ENCODE results near the gene TTC21A.

The TTC21A gene

GRCh38 chr3:39178553-39178952 is 71.1 kb downstream of the TTC21A start:
- ATAC-seq (no peak), DNase-seq (no peak)
- peaks cover 1% of the 10 kb centered on the region for H3K36me3 Mint-ChIP-seq (ENCODE audit: low read depth)
- H3K4me3 Mint-ChIP-seq = peak overlapping the region; percentile 69
- peaks cover 53% of the 10 kb centered on the region for H3K4me1 Mint-ChIP-seq
- H3K9me3 Mint-ChIP-seq = peaks cover 4% of the 10 kb centered on the region
- no peaks in the 10 kb centered on the region for H3K27me3 Mint-ChIP-seq
- peak overlapping the region; percentile 72 for H3K27ac Mint-ChIP-seq

- Mint-ChIP-seq H3K4me1 (peaks cover 50% of the 10 kb centered on the region), H3K36me3 (ENCODE audit: low read depth) (peaks cover 3% of the 10 kb centered on the region), H3K4me3 (peak overlapping the region; percentile 86), H3K27ac (peak overlapping the region; percentile 91), H3K9me3 (no peaks in the 10 kb centered on the region), H3K27me3 (no peaks in the 10 kb centered on the region)
- no peak for DNase-seq
- peak; percentile 8 for ATAC-seq
These were observed 72.7 kb downstream of the TTC21A start for GRCh38 chr3:39180183-39180545.

GRCh38 chr3:39180546-39181346 is 73.3 kb downstream of the TTC21A start:
- Mint-ChIP-seq H3K27ac (peak overlapping the region; percentile 91), H3K27me3 (no peaks in the 10 kb centered on the region), H3K9me3 (no peaks in the 10 kb centered on the region), H3K36me3 (ENCODE audit: low read depth) (peaks cover 3% of the 10 kb centered on the region), H3K4me3 (peak overlapping the region; percentile 86), H3K4me1 (peaks cover 50% of the 10 kb centered on the region)
- peak; percentile 84 for ATAC-seq
- DNase-seq = peak; percentile 89

GRCh38 chr3:39181408-39182335 is 74.2 kb downstream of the TTC21A start:
- DNase-seq (no peak), ATAC-seq (no peak)
- Mint-ChIP-seq H3K9me3 (no peaks in the 10 kb centered on the region), H3K27me3 (no peaks in the 10 kb centered on the region), H3K27ac (peak overlapping the region; percentile 70), H3K4me3 (peak overlapping the region; percentile 64), H3K4me1 (peaks cover 43% of the 10 kb centered on the region), H3K36me3 (ENCODE audit: low read depth) (peaks cover 3% of the 10 kb centered on the region)

GRCh38 chr3:39183211-39184080 is 76.0 kb downstream of the TTC21A start:
- H3K27ac Mint-ChIP-seq = no peak overlapping the region

GRCh38 chr3:39184081-39184967 is 76.8 kb downstream of the TTC21A start:
- Mint-ChIP-seq H3K4me1 (peaks cover 21% of the 10 kb centered on the region), H3K27ac (no peak overlapping the region), H3K27me3 (no peaks in the 10 kb centered on the region), H3K9me3 (no peaks in the 10 kb centered on the region), H3K36me3 (ENCODE audit: low read depth) (peaks cover 6% of the 10 kb centered on the region), H3K4me3 (no peak overlapping the region)
- DNase-seq = no peak
- no peak for ATAC-seq

More at GRCh38 chr3:39183211-39184080, 76.0 kb downstream of the TTC21A start:
- Mint-ChIP-seq H3K27me3 (no peaks in the 10 kb centered on the region), H3K4me3 (no peak overlapping the region), H3K4me1 (peaks cover 30% of the 10 kb centered on the region), H3K36me3 (ENCODE audit: low read depth) (peaks cover 4% of the 10 kb centered on the region), H3K9me3 (no peaks in the 10 kb centered on the region)
- ATAC-seq (no peak), DNase-seq (no peak)

GRCh38 chr3:39184968-39185285 is 77.4 kb downstream of the TTC21A start:
- no peak for DNase-seq
- H3K27ac Mint-ChIP-seq = no peak overlapping the region
- H3K4me3 Mint-ChIP-seq = no peak overlapping the region
- no peaks in the 10 kb centered on the region for H3K27me3 Mint-ChIP-seq
- H3K36me3 Mint-ChIP-seq (ENCODE audit: low read depth) = peaks cover 9% of the 10 kb centered on the region
- no peaks in the 10 kb centered on the region for H3K9me3 Mint-ChIP-seq
- H3K4me1 Mint-ChIP-seq = peaks cover 20% of the 10 kb centered on the region
- ATAC-seq = no peak

- no peaks in the 10 kb centered on the region for H3K27me3 Mint-ChIP-seq
- peaks cover 9% of the 10 kb centered on the region for H3K36me3 Mint-ChIP-seq (ENCODE audit: low read depth)
- no peaks in the 10 kb centered on the region for H3K9me3 Mint-ChIP-seq
- no peak overlapping the region for H3K4me3 Mint-ChIP-seq
- ATAC-seq (no peak), DNase-seq (no peak)
- peaks cover 18% of the 10 kb centered on the region for H3K4me1 Mint-ChIP-seq
- no peak overlapping the region for H3K27ac Mint-ChIP-seq
These were observed 78.0 kb downstream of the TTC21A start for GRCh38 chr3:39185326-39185958.

GRCh38 chr3:39185959-39186691 is 78.6 kb downstream of the TTC21A start:
- H3K4me1 Mint-ChIP-seq = peaks cover 19% of the 10 kb centered on the region
- H3K36me3 Mint-ChIP-seq (ENCODE audit: low read depth) = peaks cover 9% of the 10 kb centered on the region
- H3K27me3 Mint-ChIP-seq = no peaks in the 10 kb centered on the region
- no peak for ATAC-seq
- no peak for DNase-seq
- H3K9me3 Mint-ChIP-seq = no peaks in the 10 kb centered on the region
- no peak overlapping the region for H3K4me3 Mint-ChIP-seq
- no peak overlapping the region for H3K27ac Mint-ChIP-seq

GRCh38 chr3:39186692-39187151 is 79.2 kb downstream of the TTC21A start:
- Mint-ChIP-seq H3K4me1 (peaks cover 19% of the 10 kb centered on the region), H3K4me3 (no peak overlapping the region), H3K27me3 (no peaks in the 10 kb centered on the region), H3K27ac (no peak overlapping the region), H3K9me3 (no peaks in the 10 kb centered on the region), H3K36me3 (ENCODE audit: low read depth) (peaks cover 9% of the 10 kb centered on the region)
- DNase-seq (no peak), ATAC-seq (no peak)

GRCh38 chr3:39187372-39188155 is 80.1 kb downstream of the TTC21A start:
- Mint-ChIP-seq H3K4me3 (no peak overlapping the region), H3K27ac (peak overlapping the region; percentile 35), H3K4me1 (peaks cover 27% of the 10 kb centered on the region), H3K27me3 (no peaks in the 10 kb centered on the region), H3K36me3 (ENCODE audit: low read depth) (peaks cover 9% of the 10 kb centered on the region), H3K9me3 (no peaks in the 10 kb centered on the region)
- ATAC-seq (no peak), DNase-seq (no peak)

All from activated naive CD8-positive, alpha-beta T cell treated with anti-CD3 and anti-CD28 coated beads, Interleukin-2, amount 50 U/mL, for 24 hours (primary cell).